Liver (tissue), 9 donors: ENCODE data around the gene UGT1A7. TPM values are rescaled to one million over a fixed set of nuclear protein-coding genes. Genes with fewer than 3 reads are reported as not detected.

ENCODE experiments used
- DNase-seq: peaks from one replicate; pipeline ENCODE4 v3.0.0-alpha.2; 2017; ENCODE audit warnings: low spot score
- H3K27ac ChIP-seq, 2 donors: one replicate each; pipeline ENCODE4 v1.7.0; 2013; ENCODE audit warnings: inconsistent platforms in 2 of 2, low read length in 2 of 2, control low read depth in 1 of 2, low read depth in 1 of 2, mild to moderate bottlenecking in 1 of 2
- H3K27me3 ChIP-seq, 4 donors: one replicate each; pipeline versions ENCODE4 v1.6.1 to v1.7.0; 2013; ENCODE audit warnings: low read length in 3 of 4, inconsistent platforms in 1 of 4, mild to moderate bottlenecking in 1 of 4, moderate library complexity in 1 of 4; ENCODE audit not compliant: control insufficient read depth in 4 of 4, insufficient read depth in 4 of 4
- H3K36me3 ChIP-seq, 4 donors: one replicate each; pipeline versions ENCODE4 v1.6.1 to v1.7.0; 2013; ENCODE audit warnings: low read length in 3 of 4, mild to moderate bottlenecking in 3 of 4, low read depth in 1 of 4, moderate library complexity in 1 of 4; ENCODE audit not compliant: control insufficient read depth in 4 of 4, insufficient read depth in 3 of 4
- H3K4me1 ChIP-seq, 4 donors: one replicate each; pipeline versions ENCODE4 v1.6.1 to v1.7.0; 2013; ENCODE audit warnings: low read length in 3 of 4, mild to moderate bottlenecking in 3 of 4, moderate library complexity in 1 of 4; ENCODE audit not compliant: control insufficient read depth in 4 of 4, insufficient read depth in 4 of 4
- H3K4me3 ChIP-seq, 3 donors: one replicate each; pipeline versions ENCODE4 v1.6.1 to v1.7.0; 2013; ENCODE audit warnings: low read length in 3 of 3, control low read depth in 1 of 3, low read depth in 1 of 3, mild to moderate bottlenecking in 1 of 3
- H3K9ac ChIP-seq, 2 donors: one replicate each; pipeline ENCODE4 v1.7.0; 2013; ENCODE audit warnings: low read length in 2 of 2, mild to moderate bottlenecking in 2 of 2, moderate library complexity in 2 of 2, control low read depth in 1 of 2, low read depth in 1 of 2
- H3K9me3 ChIP-seq, 4 donors: one replicate each; pipeline versions ENCODE4 v1.6.1 to v1.7.0; 2013; ENCODE audit warnings: low read length in 3 of 4; ENCODE audit not compliant: control insufficient read depth in 4 of 4
- FOXA1 ChIP-seq: IDR thresholded peaks from 2 replicates; pipeline ENCODE4 v1.6.1; 2016; ENCODE audit warnings: antibody characterized with exemption
- FOXA2 ChIP-seq: IDR thresholded peaks from 2 replicates; pipeline ENCODE4 v1.6.1; 2016; ENCODE audit warnings: antibody characterized with exemption
- JUND ChIP-seq, 2 donors: IDR thresholded peaks; 2 replicates each; pipeline ENCODE4 v1.6.1; 2016; ENCODE audit warnings: antibody characterized with exemption in 2 of 2
- RAD21 ChIP-seq, 2 donors: IDR thresholded peaks; 2 replicates each; pipeline ENCODE4 v1.6.1; 2016; ENCODE audit warnings: antibody characterized with exemption in 2 of 2, mild to moderate bottlenecking in 2 of 2
- SP1 ChIP-seq: IDR thresholded peaks from 2 replicates; pipeline ENCODE4 v1.6.1; 2018; ENCODE audit warnings: antibody characterized with exemption, mild to moderate bottlenecking
- WGBS: extraction: QIAGEN DNeasy Blood & Tissue Kit; methylation state at CpG from one replicate; pipeline ENCODE4 v1.1.7; 2013; 5-methylcytosine and 5-hydroxymethylcytosine counted together
- polyA plus RNA-seq, 2 donors: library from polyadenylated mRNA; stranded (reverse) in 1 of 2; unstranded in 1 of 2; fragments of 200-250 nt in 1 of 2; fragments of >200 nt in 1 of 2; fragmentation: Nextera tagmentation in 1 of 2; extraction: Ambion mirVana in 1 of 2; gene quantifications; one replicate each; pipeline versions ENCODE4 v1.2.1 to v1.2.3, GENCODE V29; 2013 to 2015
- total RNA-seq, 2 donors: library from RNA; depleted of rRNA; stranded (reverse); fragments of >200 nt; gene quantifications; one replicate each; pipeline ENCODE4 v1.2.3, GENCODE V29; 2014
- TF ChIP-seq, protein P1 (sequence below): IDR thresholded peaks from 2 replicates; pipeline ENCODE4 v1.6.1; 2016; ENCODE audit warnings: antibody characterized with exemption, mild to moderate bottlenecking
- donor health status: healthy.
- donor health status: healthy.
- donor health status: healthy.
- donor health status: healthy.
- donor health status: healthy.

The UGT1A7 gene
- total and polyA plus RNA-seq, 4 donors, result 0.02 to 2.2 (median 0.38) TPM; not detected in 1

- WGBS, result 87% methylated on average over 3 of the region's 3 CpGs
- Histone ChIP-seq H3K4me1 (no peaks in the 10 kb centered on the region), H3K27ac (no peak overlapping the region), H3K27me3 (no peaks in the 10 kb centered on the region), H3K36me3 (no peaks in the 10 kb centered on the region), H3K9ac (no peak overlapping the region), H3K9me3 (no peaks in the 10 kb centered on the region), H3K4me3 (no peak overlapping the region)
- no peak for DNase-seq
- no peak for TF ChIP-seq SP1
Measured at GRCh38 chr2:233802132-233802815, 120.6 kb downstream of the UGT1A7 start.

GRCh38 chr2:233803292-233803911, 121.7 kb downstream of the UGT1A7 start:
- DNase-seq, result peak; percentile 9
- no peak for TF ChIP-seq FOXA1
- H3K9ac ChIP-seq, result no peak overlapping the region
- no peaks in the 10 kb centered on the region for H3K27me3 ChIP-seq
- no peak overlapping the region for H3K27ac ChIP-seq
- WGBS, result 75% methylated on average over 2 of the region's 2 CpGs
- no peak overlapping the region for H3K4me3 ChIP-seq
- no peaks in the 10 kb centered on the region for H3K9me3 ChIP-seq
- H3K4me1 ChIP-seq, result no peaks in the 10 kb centered on the region
- no peaks in the 10 kb centered on the region for H3K36me3 ChIP-seq

- Histone ChIP-seq H3K36me3 (no peaks in the 10 kb centered on the region), H3K9me3 (no peaks in the 10 kb centered on the region), H3K9ac (no peak overlapping the region), H3K27ac (no peak overlapping the region), H3K4me1 (no peaks in the 10 kb centered on the region), H3K4me3 (no peak overlapping the region), H3K27me3 (no peaks in the 10 kb centered on the region)
- peak; percentile 20 for DNase-seq
- 71% methylated on average over 8 of the region's 8 CpGs for WGBS
- TF ChIP-seq FOXA2, result no peak
- TF ChIP-seq RAD21 (IDR thresholded peaks at IDR 0.05), result no peak
Measured at GRCh38 chr2:233803994-233804393, 122.3 kb downstream of the UGT1A7 start.

DNA sequence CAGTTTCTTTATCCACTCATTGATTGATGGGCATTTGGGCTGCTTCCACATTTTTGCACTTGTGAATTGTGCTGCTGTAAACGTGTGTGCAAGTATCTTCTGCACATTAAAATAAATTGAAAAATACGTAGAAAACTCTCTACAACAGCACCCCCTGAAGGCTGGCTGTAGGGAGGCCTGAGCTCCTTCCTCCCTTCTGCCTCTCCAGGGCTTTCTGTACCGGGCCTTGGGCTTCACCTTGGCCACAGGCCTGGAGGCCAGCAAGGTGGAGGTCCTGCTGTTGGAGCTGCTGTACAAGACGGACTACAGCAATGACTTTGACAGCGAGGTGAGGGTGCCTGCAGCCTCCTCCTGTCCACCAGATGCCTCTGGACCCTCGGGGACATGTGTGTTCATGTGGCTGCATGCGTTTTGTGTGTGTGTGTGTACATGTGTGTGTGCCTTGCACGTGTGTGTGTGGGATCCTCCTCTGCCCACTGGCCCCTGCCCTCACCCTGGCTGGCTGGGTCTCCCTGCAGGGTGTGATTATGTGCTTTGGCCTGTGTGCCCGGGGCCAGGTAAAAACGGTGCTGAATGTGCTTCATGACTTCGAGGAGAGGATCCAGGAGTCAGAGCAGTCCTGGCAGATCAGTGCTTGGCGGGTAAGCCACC, 125.6 kb downstream of the UGT1A7 start:
- peak; percentile 10 for DNase-seq
- H3K36me3 ChIP-seq, result no peaks in the 10 kb centered on the region
- TF ChIP-seq JUND (IDR thresholded peaks at IDR 0.05) (no peak), RAD21 (IDR thresholded peaks at IDR 0.05) (no peak), FOXA2 (no peak)
- TF ChIP-seq, protein P1, sequence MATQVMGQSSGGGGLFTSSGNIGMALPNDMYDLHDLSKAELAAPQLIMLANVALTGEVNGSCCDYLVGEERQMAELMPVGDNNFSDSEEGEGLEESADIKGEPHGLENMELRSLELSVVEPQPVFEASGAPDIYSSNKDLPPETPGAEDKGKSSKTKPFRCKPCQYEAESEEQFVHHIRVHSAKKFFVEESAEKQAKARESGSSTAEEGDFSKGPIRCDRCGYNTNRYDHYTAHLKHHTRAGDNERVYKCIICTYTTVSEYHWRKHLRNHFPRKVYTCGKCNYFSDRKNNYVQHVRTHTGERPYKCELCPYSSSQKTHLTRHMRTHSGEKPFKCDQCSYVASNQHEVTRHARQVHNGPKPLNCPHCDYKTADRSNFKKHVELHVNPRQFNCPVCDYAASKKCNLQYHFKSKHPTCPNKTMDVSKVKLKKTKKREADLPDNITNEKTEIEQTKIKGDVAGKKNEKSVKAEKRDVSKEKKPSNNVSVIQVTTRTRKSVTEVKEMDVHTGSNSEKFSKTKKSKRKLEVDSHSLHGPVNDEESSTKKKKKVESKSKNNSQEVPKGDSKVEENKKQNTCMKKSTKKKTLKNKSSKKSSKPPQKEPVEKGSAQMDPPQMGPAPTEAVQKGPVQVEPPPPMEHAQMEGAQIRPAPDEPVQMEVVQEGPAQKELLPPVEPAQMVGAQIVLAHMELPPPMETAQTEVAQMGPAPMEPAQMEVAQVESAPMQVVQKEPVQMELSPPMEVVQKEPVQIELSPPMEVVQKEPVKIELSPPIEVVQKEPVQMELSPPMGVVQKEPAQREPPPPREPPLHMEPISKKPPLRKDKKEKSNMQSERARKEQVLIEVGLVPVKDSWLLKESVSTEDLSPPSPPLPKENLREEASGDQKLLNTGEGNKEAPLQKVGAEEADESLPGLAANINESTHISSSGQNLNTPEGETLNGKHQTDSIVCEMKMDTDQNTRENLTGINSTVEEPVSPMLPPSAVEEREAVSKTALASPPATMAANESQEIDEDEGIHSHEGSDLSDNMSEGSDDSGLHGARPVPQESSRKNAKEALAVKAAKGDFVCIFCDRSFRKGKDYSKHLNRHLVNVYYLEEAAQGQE, result no peak
- 73% methylated on average over 12 of the region's 12 CpGs for WGBS
- no peaks in the 10 kb centered on the region for H3K27me3 ChIP-seq
- H3K4me1 ChIP-seq, result no peaks in the 10 kb centered on the region
- no peak overlapping the region for H3K4me3 ChIP-seq
- no peak overlapping the region for H3K27ac ChIP-seq
- no peaks in the 10 kb centered on the region for H3K9me3 ChIP-seq
- no peak overlapping the region for H3K9ac ChIP-seq
